ENCODE measurements around the gene COL13A1.

DNA sequence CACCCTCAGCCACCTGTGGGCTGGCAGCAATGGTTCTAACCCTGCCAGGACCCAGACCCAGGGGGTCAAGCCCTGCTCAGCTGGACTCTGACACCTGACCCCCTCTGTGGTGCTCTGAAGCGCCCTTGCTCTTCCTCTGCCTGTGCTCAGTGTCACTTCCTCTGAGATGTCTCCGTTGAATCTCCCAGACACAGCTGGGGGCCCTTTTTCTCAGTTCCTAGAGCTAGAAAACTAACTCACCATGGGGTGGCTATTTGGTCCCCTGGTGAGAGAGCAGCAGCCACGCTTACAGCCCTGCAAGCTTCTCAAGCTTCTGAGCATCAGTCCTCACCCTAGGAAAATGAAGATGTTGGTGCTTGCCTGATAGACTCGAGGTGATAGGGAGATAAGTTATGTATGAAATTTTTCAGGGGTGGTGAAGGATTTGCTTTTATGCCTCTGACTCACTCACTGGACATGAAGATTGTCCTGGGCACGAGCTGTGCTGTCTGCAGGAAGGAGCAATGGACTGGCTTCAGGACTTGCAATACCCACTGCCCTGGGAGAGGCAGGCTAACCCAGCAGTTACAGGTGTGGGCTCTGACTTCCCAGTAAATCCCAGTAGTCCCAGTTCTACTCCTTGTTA lies 29.6 kb downstream of the COL13A1 start:
- TF ChIP-seq POLR2AphosphoS5 (IDR thresholded peaks at IDR 0.05; ENCODE audit: insufficient read depth in 1 of 2, low read depth in 1 of 2), result no peak
- TF ChIP-seq, protein P1, sequence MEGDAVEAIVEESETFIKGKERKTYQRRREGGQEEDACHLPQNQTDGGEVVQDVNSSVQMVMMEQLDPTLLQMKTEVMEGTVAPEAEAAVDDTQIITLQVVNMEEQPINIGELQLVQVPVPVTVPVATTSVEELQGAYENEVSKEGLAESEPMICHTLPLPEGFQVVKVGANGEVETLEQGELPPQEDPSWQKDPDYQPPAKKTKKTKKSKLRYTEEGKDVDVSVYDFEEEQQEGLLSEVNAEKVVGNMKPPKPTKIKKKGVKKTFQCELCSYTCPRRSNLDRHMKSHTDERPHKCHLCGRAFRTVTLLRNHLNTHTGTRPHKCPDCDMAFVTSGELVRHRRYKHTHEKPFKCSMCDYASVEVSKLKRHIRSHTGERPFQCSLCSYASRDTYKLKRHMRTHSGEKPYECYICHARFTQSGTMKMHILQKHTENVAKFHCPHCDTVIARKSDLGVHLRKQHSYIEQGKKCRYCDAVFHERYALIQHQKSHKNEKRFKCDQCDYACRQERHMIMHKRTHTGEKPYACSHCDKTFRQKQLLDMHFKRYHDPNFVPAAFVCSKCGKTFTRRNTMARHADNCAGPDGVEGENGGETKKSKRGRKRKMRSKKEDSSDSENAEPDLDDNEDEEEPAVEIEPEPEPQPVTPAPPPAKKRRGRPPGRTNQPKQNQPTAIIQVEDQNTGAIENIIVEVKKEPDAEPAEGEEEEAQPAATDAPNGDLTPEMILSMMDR (IDR thresholded peaks at IDR 0.05), result no peak
- no peak for TF ChIP-seq POLR2A (IDR thresholded peaks at IDR 0.05)

Data from vagina (tissue), 2 donors.